ENCODE results near the gene RECQL5.

Gene RECQL5

GRCh38 chr17:75685499-75685898 is 18.5 kb upstream of the RECQL5 start:
- no peak for DNase-seq

DNA sequence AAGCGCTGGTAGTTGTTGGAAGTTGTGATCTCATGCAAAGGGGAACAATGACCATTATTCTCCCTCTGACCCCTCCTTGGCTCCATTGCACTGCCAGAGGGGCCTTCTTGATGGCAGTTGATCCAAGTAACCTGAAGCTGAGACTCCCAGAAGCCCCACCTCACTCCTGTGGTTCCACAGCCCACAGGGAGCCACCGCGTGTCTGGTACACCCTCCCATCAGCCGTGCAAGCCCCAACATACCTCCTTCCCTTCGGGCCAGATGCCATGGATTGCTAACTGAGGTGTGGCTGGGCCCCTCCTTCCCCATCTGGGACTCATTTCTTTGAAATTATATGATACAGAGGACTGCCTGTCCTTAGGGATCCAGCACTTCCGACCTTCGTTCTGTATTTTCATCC is 18.0 kb upstream of the RECQL5 start:
- no peak for DNase-seq

GRCh38 chr17:75684249-75684648 is 17.3 kb upstream of the RECQL5 start:
- no peak for DNase-seq

GRCh38 chr17:75683583-75683982 is 16.6 kb upstream of the RECQL5 start:
- no peak for DNase-seq

DNA sequence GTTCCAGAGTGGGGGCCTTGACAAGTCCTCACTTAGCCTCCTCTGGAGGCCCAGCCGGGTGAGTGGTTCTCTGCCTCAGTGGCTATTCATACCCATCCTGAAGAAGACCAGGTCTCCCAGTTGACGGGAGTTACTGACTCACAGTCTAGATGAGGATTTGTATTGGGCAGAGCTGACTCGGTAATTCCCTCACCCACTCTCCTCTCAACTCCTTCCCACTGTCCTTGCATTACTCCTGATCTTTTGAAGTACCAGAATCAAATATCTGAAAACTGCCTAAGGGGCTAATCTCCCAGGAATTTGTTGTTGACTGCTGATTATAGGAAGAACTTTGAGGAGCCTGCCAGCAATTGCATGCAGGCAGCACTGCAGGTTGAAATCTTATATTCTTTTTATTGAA is 14.3 kb upstream of the RECQL5 start:
- no peak for DNase-seq

DNA sequence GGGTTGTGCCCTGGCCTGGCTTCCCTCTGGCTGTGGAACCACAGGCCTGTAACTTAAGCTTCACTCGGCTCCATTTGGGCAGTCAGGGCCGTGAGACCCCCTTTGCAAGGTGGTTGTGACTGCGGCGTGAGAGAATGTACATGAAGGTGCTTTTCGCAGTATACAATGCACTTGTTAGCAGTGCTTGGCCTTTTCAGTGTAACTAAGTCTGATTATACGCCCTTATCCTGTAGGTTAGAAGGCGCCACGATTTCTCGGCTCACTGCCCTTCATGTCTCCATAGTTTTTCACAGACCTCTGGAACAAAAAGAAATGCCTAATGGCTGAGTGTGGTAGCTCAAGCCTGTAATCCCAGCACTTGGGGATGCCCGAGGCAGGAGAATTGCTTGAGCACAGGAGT is 13.5 kb upstream of the RECQL5 start:
- no peak for DNase-seq

- DNase-seq: no peak
Measured at GRCh38 chr17:75679706-75680211, 12.8 kb upstream of the RECQL5 start.

GRCh38 chr17:75676461-75676860 is 9.5 kb upstream of the RECQL5 start:
- no peak for DNase-seq

DNA sequence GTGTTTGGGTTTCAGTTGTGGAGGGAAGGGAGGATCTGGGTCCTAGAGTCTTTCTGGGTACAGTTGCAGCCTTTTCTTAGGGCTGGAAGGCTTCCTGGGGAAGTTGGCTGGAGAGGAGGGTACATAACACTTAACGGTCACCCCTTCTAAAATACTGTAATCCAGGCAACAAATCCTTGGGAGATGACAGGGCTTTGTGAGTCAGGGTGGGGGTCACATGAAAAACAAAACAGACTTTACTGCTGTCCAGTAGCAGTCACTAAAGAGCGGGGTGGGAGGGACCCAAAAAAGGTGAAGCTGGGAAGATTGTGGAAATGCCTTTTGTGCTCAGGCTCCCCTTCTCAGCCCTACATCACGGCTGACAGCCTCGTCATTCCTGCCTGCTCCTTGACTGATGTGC is 6.5 kb upstream of the RECQL5 start:
- no peak for DNase-seq

DNA sequence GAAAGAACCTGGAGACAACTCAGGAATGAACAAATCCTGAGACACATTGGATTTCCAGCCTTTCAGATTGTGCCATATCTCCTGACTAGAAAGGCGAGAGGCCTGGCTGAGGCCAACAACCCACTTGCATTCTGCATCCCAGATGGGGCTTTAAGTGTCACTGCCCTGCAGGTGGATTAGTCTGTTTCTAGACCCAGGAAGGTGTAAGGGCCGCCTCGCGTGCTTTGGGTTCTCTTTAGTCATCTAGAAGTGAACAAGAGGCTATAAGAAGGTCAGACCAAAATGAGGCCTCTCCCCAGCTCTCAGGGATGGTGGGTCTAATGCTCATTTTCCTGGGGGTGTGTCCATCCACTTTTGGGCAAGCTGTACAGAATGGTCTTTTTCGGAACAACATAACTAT is 5.1 kb upstream of the RECQL5 start:
- DNase-seq: no peak

- no peak for DNase-seq
Measured at GRCh38 chr17:75670868-75671267, 3.9 kb upstream of the RECQL5 start.

GRCh38 chr17:75668489-75668888 is 1.5 kb upstream of the RECQL5 start:
- DNase-seq: no peak

DNA sequence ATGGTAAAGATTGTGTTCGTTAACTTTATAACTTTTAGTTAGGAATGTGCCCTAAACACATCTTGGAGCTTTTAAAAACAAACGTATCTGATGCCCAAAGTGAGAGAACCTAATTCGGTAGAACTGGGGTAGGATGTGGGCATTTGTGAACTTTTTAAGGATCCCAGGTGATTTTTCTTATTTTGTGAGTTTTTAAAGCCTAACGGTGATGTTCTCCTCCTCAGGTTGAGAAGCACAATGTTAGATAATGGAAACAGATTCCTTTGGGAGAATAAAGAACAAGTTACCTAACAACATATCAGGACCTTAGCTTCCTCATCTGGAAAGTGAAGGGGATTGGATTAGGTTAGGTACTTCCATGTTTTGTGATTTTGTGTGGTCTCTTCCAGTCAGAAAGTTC is 871 bp upstream of the RECQL5 start:
- no peak for DNase-seq

DNA sequence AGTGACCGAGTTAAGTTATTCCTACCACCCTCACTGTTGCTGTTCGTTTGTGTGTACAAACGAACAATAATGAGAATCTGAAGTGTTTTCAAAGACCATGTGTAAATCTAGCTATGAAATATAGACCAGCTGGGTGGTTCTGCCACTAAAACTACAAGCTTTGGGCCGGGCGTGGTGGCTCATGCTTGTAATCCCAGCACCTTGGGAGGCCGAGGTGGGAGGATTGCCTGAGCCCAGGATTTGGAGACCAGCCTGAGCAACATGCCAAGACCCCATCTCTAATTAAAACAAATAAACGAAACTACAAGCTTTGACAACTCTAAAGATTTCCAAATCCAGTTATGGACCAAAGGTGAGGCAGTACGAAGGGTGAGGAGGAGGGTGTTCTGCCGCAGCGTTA is 973 bp downstream of the RECQL5 start:
- DNase-seq: no peak

GRCh38 chr17:75664099-75664549 is 2.8 kb downstream of the RECQL5 start:
- DNase-seq: no peak

DNA sequence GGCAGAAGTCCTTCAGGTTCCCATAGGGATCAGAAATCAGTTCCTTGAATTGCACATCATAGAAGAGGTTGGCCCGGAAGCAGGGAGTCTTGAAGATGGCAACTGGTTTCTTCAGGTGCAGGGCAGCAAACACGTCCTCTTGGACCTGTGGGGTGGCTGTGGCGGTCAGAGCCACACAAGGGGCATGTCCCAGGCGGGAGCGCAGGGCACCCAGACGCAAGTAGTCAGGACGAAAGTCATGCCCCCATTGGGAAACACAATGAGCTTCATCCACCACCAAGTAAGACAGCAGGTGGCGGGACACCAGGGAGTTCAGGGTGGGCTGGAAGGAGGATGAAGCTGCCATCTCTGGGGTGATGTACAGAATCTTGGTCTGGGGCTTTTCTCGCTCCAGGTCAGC is 4.4 kb downstream of the RECQL5 start:
- DNase-seq: no peak

DNA sequence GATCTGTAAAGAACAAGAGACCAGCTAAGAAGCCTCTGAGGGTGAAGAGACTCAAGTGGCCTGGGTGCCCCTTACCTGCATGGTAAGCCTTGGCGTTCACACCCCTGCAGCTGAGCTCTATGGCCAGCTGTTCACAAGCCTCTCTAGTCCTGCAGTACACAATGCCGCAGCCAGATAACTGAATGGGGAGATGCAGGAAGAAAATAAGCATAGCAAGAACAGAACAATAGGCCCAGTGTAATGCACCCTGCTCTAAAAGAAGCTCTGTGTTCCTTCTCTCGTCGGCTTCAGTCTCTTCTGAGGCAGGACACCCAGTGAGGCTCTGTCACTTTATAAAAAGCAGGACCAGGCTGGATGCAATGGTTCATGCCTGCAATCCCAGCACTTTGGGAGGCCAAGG is 5.4 kb downstream of the RECQL5 start:
- DNase-seq: no peak

GRCh38 chr17:75658237-75658636 is 8.7 kb downstream of the RECQL5 start:
- no peak for DNase-seq

DNA sequence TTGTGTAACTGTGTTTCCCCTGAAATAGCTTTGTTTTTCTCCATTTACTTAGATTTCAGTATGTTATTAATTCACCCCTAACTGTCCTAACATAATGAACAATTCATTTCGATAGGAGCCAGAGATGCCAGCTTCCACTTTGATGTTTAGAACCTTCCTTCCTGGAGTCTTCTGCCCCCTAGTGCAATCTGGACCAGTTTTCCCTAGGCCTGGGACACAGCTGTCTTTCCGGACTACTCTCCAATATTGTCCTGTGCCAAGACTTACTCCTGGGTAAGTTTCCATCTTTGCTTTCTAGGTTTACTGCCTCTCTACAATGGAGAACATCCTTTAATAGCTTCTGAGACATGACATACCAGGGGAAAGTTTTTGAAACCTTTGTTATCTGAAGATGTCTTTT is 12.8 kb downstream of the RECQL5 start:
- DNase-seq: no peak

DNA sequence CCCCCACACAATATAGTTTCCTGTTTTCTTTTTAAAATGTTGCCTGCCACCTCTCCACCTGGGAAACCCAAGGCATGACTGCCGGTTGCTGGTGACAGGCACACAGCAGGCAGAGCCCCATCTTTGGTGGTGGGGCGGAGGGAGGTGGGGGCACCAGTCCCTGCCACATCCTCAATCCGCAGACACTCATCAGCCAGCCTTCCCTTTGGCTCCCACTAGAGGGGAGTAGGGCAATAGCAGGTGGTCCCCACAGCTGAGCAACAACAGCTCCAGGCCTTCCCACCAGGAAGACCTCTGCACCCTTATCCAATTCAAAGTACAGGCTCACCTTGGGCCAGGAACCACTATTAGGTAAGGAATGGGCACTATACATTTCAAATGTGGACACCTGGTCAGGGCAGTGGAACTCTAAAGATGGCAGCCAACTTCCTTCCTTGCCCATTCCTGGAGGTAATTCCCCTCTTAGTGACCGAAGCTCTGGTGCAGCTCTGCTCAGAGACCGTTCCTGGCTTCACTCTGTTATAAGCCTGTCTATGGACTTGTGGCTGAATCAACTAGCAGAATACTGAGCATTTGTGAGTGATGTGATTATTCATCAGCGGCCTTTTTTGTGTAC is 13.9 kb downstream of the RECQL5 start:
- DNase-seq: no peak

DNA sequence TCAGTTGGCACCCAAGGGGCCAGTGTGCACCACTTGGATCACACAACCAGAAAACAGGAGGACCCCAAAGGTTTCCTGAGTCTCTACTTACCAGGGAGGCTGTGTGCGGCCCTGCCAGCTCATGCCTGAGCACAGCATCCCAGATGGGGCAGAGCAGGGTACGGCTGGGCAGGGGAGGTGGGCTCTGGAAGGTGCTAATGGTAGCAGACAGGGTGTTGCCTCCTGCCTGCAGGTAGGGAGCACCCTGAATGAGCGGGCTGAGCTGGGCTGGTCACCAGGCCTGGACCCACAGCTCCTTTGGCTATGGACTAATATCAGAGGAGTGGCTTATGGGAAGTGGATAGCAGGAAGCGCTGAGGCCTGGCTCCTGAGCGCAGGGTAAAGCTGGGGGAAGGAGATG is 14.6 kb downstream of the RECQL5 start:
- no peak for DNase-seq

DNA sequence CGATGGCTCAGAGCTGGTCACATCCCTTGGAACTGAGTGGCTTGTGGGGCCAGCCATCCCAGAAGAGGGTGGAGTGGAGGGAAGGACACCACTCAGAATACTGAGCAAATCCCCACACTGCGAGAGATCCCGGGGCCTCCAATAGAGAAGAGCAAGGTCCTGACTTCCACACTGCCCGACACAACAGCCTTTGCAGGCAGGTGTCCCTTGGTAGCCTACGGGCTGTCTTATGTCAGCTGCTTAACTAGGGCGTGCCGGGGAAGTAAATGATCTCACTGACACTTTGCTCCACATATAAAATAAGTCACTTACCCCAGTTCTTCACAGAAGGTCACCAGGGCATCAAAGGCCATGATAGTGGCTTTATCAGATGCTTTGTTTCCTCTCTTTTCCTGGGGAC is 16.1 kb downstream of the RECQL5 start:
- DNase-seq: no peak

DNA sequence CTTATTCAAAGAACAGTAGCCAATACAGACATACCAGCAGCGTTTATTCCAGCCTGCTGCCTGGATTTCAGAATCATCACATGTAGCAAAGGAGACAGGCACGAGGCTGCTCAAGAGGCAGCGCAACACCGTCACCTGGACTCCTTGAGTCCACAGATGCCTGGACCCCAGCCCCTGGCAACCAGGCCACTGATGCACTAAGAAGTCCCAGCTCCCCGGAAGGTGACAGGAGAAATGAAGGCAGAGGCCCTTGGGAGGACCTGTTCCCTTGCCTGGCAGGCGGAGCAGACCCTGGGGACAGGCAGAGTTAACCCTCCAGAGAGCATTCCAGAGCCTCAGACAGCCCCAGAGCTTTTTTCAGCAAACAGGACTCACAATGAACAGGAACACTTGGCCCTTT is 17.3 kb downstream of the RECQL5 start:
- DNase-seq: no peak

- no peak for DNase-seq
Measured at GRCh38 chr17:75647921-75648320, 19.0 kb downstream of the RECQL5 start.

GRCh38 chr17:75647061-75647460 is 19.9 kb downstream of the RECQL5 start:
- DNase-seq: no peak

DNA sequence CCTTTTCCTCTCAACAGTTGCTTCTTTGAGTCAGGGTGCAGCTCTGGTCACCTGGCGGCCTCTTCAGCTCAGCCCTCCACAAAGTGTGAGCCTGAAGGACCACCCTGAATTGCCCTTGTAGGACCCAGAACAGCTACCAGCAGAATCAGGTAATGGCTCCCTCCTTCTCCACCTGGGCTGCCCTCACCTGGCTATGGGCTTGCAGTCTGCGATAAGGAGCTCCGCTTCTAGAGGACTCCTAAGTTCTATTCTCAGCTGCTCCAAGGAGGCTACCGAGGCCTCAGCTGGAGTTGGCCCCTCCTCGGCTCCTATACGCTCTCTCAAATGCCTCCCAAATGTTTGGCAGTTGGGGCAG is 20.3 kb downstream of the RECQL5 start:
- DNase-seq: no peak

Data from left hindlimb (tissue), 1 donor.